ENCODE measurements around the gene ARHGEF10L.

ARHGEF10L gene

GRCh38 chr1:17569200-17570139 lies 30.0 kb downstream of the ARHGEF10L start:
- DNase-seq, result no peak

- DNase-seq, result no peak
These were observed 30.7 kb downstream of the ARHGEF10L start for GRCh38 chr1:17570228-17570627.

- no peak for DNase-seq
These were observed 32.9 kb downstream of the ARHGEF10L start for GRCh38 chr1:17572264-17572985.

GRCh38 chr1:17573518-17574041 lies 34.1 kb downstream of the ARHGEF10L start:
- no peak for DNase-seq

- DNase-seq, result no peak
These were observed 35.0 kb downstream of the ARHGEF10L start for GRCh38 chr1:17574516-17574915.

- no peak for DNase-seq
These were observed 36.5 kb downstream of the ARHGEF10L start for GRCh38 chr1:17575797-17576518.

- no peak for DNase-seq
These were observed 37.0 kb downstream of the ARHGEF10L start for GRCh38 chr1:17576519-17576853.

- no peak for DNase-seq
These were observed 38.4 kb downstream of the ARHGEF10L start for GRCh38 chr1:17577907-17578297.

- no peak for DNase-seq
These were observed 40.7 kb downstream of the ARHGEF10L start for GRCh38 chr1:17579951-17580939.

- DNase-seq, result no peak
These were observed 42.1 kb downstream of the ARHGEF10L start for GRCh38 chr1:17581389-17582123.

GRCh38 chr1:17582124-17582774 lies 42.8 kb downstream of the ARHGEF10L start:
- DNase-seq, result no peak

GRCh38 chr1:17584539-17584938 lies 45.0 kb downstream of the ARHGEF10L start:
- DNase-seq, result no peak

- no peak for DNase-seq
These were observed 45.9 kb downstream of the ARHGEF10L start for GRCh38 chr1:17585266-17585987.

- no peak for DNase-seq
These were observed 46.9 kb downstream of the ARHGEF10L start for GRCh38 chr1:17586172-17586964.

GRCh38 chr1:17587693-17588047 lies 48.2 kb downstream of the ARHGEF10L start:
- no peak for DNase-seq

- no peak for DNase-seq
These were observed 48.8 kb downstream of the ARHGEF10L start for GRCh38 chr1:17588048-17588871.

GRCh38 chr1:17591814-17592430 lies 52.4 kb downstream of the ARHGEF10L start:
- no peak for DNase-seq

- no peak for DNase-seq
These were observed 54.5 kb downstream of the ARHGEF10L start for GRCh38 chr1:17594026-17594425.

Data from NCI-H187 treated with DMSO at 0.1 percent for 48 hours (cell line).